ENCODE data around the gene KIAA0232.

Gene KIAA0232

GRCh38 chr4:6763330-6763851, 19.1 kb upstream of the KIAA0232 start:
- Histone ChIP-seq H3K27ac (no peak overlapping the region), H3K9me3 (ENCODE audit: low read depth, low read length) (no peaks in the 10 kb centered on the region), H3K36me3 (ENCODE audit: insufficient read depth, low read length) (no peaks in the 10 kb centered on the region), H3K9ac (ENCODE audit: insufficient read length) (no peak overlapping the region), H3K4me3 (no peak overlapping the region)
- DNase-seq (ENCODE audit: low read depth, low spot score): no peak
- TF ChIP-seq EZH2 (IDR thresholded peaks at IDR 0.05): no peak
- TF ChIP-seq POLR2AphosphoS5 (IDR thresholded peaks at IDR 0.05; ENCODE audit: borderline replicate concordance, low read depth, low read length): no peak
- TF ChIP-seq FOXP2 (optimal IDR thresholded peaks at IDR 0.05; ENCODE audit: control extremely low read depth, extremely low read length, insufficient read depth): no peak

DNA sequence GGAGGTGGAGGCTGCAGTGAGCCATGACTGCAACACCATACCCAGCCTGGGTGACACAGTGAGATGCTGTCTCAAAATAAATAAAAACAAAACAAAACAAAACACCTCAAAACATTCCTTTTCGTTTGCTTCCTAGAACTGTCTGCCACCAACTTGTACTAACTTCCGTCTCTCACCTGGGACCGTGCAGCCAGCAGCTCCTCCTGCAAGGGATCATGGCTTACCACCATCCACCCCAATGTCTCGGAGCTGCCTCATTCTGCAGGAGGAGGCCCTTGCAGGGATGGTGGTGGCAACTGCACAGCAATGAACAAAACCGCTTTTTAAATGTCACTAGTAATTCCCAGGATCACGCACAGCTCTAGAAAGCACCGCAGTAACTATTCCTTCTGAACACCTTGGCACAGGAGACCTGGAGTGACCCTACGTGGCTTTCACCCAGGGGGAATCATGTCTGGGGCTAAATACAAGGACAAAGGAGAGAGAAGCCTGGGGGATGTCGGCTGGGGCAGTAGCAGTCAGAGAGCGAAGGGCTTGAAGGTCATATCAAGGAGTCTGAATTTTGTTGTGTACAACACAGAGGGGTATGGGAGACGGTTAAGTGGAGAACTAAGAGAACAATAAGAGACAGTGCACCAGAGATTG, 17.4 kb upstream of the KIAA0232 start:
- H3K9me3 ChIP-seq (ENCODE audit: low read depth, low read length): no peaks in the 10 kb centered on the region
- no peak for TF ChIP-seq FOXP2 (optimal IDR thresholded peaks at IDR 0.05; ENCODE audit: control extremely low read depth, extremely low read length, insufficient read depth)
- TF ChIP-seq POLR2AphosphoS5 (IDR thresholded peaks at IDR 0.05; ENCODE audit: borderline replicate concordance, low read depth, low read length): no peak
- TF ChIP-seq EZH2 (IDR thresholded peaks at IDR 0.05): no peak
- H3K9ac ChIP-seq (ENCODE audit: insufficient read length): no peak overlapping the region
- H3K36me3 ChIP-seq (ENCODE audit: insufficient read depth, low read length): no peaks in the 10 kb centered on the region
- H3K4me3 ChIP-seq: no peak overlapping the region
- no peak overlapping the region for H3K27ac ChIP-seq
- no peak for DNase-seq (ENCODE audit: low read depth, low spot score)

DNA sequence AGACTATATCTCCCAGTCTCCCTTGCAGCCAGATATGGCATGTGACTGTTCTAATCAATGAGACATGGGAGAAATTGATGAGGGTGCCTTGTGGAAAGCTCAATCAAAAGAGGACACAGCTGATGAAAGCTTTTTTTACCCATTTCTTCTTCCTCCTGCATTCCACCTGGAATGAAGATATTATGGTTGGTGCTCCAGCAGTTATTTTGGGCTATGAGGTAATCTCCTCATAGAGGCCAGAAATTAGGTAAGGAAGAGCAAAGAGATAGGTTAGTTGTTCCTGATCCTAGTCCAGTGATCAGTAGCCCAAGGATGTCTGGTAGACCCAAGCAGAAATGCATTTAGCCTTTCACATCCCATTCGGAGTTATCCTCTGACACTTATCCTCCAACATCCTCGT, 16.8 kb upstream of the KIAA0232 start:
- Histone ChIP-seq H3K9ac (ENCODE audit: insufficient read length) (no peak overlapping the region), H3K9me3 (ENCODE audit: low read depth, low read length) (no peaks in the 10 kb centered on the region), H3K36me3 (ENCODE audit: insufficient read depth, low read length) (no peaks in the 10 kb centered on the region), H3K4me3 (no peak overlapping the region), H3K27ac (no peak overlapping the region)
- DNase-seq (ENCODE audit: low read depth, low spot score): no peak
- TF ChIP-seq EZH2 (IDR thresholded peaks at IDR 0.05) (no peak), FOXP2 (optimal IDR thresholded peaks at IDR 0.05; ENCODE audit: control extremely low read depth, extremely low read length, insufficient read depth) (no peak), POLR2AphosphoS5 (IDR thresholded peaks at IDR 0.05; ENCODE audit: borderline replicate concordance, low read depth, low read length) (no peak)

GRCh38 chr4:6767386-6767747, 15.2 kb upstream of the KIAA0232 start:
- Histone ChIP-seq H3K27ac (no peak overlapping the region), H3K36me3 (ENCODE audit: insufficient read depth, low read length) (no peaks in the 10 kb centered on the region), H3K9me3 (ENCODE audit: low read depth, low read length) (no peaks in the 10 kb centered on the region), H3K9ac (ENCODE audit: insufficient read length) (no peak overlapping the region), H3K4me3 (no peak overlapping the region)
- no peak for TF ChIP-seq EZH2 (IDR thresholded peaks at IDR 0.05)
- no peak for TF ChIP-seq FOXP2 (optimal IDR thresholded peaks at IDR 0.05; ENCODE audit: control extremely low read depth, extremely low read length, insufficient read depth)
- no peak for DNase-seq (ENCODE audit: low read depth, low spot score)

DNA sequence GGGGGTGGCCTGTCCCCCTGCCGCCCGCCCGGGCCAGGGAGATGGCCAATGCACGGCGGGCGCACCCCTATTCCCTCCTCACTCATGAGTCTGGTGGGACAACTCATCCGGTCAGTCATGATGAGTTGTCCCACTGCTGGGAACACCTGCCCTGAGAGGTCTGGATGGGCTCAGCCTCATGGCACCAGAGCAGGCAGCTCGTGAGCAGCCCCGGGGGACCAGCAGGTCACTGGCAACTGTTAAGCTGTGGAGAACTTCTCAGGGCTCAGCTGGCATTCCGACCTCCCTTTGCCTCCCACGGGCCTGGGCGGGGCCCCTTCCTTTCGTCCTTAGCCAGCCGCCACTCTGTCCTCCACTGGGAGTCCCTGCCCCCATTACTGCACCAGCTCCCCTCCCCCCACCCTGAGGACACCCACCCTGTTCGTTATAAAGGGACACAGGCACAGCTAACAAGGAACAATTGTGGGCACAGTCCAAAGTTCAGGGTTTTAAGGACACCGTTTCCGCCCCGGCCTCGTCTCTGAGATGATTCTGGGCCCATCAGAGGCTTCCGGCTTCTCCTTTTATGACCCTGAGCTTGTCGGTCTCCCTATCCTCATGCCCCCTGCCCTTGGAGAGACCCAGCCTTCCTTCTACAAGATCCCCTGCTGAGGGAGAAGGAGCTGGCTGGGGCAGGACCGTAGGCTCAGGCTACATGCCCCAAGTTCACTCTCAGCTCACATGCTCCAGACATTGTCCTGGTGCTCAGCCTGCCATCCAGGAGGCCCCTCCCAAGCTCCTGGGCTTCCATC, 14.6 kb upstream of the KIAA0232 start:
- H3K36me3 ChIP-seq (ENCODE audit: insufficient read depth, low read length): no peaks in the 10 kb centered on the region
- no peak overlapping the region for H3K9ac ChIP-seq (ENCODE audit: insufficient read length)
- no peak overlapping the region for H3K4me3 ChIP-seq
- TF ChIP-seq EZH2 (IDR thresholded peaks at IDR 0.05): no peak
- no peak for TF ChIP-seq FOXP2 (optimal IDR thresholded peaks at IDR 0.05; ENCODE audit: control extremely low read depth, extremely low read length, insufficient read depth)
- TF ChIP-seq POLR2AphosphoS5 (IDR thresholded peaks at IDR 0.05; ENCODE audit: borderline replicate concordance, low read depth, low read length): no peak
- DNase-seq (ENCODE audit: low read depth, low spot score): no peak
- H3K27ac ChIP-seq: no peak overlapping the region
- H3K9me3 ChIP-seq (ENCODE audit: low read depth, low read length): no peaks in the 10 kb centered on the region

- Histone ChIP-seq H3K9ac (ENCODE audit: insufficient read length) (no peak overlapping the region), H3K9me3 (ENCODE audit: low read depth, low read length) (no peaks in the 10 kb centered on the region), H3K27ac (no peak overlapping the region), H3K36me3 (ENCODE audit: insufficient read depth, low read length) (no peaks in the 10 kb centered on the region), H3K4me3 (no peak overlapping the region)
- no peak for TF ChIP-seq EZH2 (IDR thresholded peaks at IDR 0.05)
- no peak for TF ChIP-seq POLR2AphosphoS5 (IDR thresholded peaks at IDR 0.05; ENCODE audit: borderline replicate concordance, low read depth, low read length)
- no peak for TF ChIP-seq FOXP2 (optimal IDR thresholded peaks at IDR 0.05; ENCODE audit: control extremely low read depth, extremely low read length, insufficient read depth)
- DNase-seq (ENCODE audit: low read depth, low spot score): no peak
These were observed 14.0 kb upstream of the KIAA0232 start for GRCh38 chr4:6768539-6768905.

DNA sequence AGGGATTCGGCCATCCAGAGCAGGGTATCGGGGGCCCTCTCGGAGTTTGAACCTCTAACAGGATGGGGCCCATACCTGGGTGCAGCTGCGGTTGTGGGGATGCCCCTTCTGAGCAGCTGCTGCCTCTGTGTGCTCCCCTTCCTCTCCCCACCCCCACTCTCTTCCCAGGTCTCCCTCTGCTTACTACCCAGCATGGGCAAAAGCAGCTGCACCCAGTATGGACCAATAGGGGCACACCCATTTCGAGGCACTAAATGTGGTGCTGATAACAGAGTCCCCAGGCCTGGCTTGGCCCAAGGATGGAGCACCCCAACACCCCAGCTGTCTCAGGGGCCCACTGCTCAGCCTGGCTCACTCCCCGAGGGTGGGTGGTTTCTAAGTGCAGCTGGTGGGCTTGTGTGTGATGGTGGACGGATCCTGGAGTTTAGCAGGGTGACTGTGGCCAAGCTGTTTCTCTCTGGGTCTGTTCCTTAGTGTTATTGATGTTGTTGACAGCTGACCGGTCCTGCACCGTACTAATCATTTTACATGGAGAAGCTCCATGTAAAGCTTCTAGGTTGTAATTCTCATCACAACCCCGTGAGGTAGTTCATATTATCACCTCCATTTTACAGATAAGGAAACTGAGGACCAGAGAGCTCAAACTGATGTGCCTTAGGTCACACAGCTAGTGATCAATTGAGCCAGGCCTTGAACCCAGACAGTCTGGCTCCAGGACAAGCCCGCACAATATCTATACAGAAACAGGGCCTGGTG, 13.1 kb upstream of the KIAA0232 start:
- Histone ChIP-seq H3K27ac (no peak overlapping the region), H3K9ac (ENCODE audit: insufficient read length) (no peak overlapping the region)

DNA sequence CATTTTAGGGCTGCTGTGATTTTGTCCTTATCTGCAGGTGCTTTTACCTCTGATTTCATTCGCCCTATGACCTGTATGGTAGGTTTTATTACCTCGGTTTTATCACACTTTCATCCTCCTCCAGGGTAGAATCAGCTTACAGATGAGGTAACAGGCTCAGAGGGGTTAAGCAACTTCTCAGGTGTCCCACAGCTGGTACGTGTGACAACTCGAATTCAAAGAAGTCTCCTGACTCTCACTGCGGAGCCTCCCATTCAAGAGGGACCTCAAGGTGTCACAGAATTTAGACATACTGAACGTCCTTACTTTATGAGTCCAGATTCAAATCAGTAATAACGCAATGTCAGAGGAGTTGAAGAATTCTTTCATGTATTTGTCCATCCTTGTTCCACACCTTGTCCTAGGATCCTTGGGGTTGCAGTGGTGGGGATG, 12.5 kb upstream of the KIAA0232 start:
- Histone ChIP-seq H3K27ac (no peak overlapping the region), H3K36me3 (ENCODE audit: insufficient read depth, low read length) (no peaks in the 10 kb centered on the region), H3K9ac (ENCODE audit: insufficient read length) (no peak overlapping the region), H3K9me3 (ENCODE audit: low read depth, low read length) (no peaks in the 10 kb centered on the region), H3K4me3 (no peak overlapping the region)
- TF ChIP-seq FOXP2 (optimal IDR thresholded peaks at IDR 0.05; ENCODE audit: control extremely low read depth, extremely low read length, insufficient read depth) (no peak), EZH2 (IDR thresholded peaks at IDR 0.05) (no peak), POLR2AphosphoS5 (IDR thresholded peaks at IDR 0.05; ENCODE audit: borderline replicate concordance, low read depth, low read length) (no peak)
- no peak for DNase-seq (ENCODE audit: low read depth, low spot score)

More for the DNA sequence above, 13.1 kb upstream of the KIAA0232 start:
- no peak for DNase-seq (ENCODE audit: low read depth, low spot score)
- H3K9me3 ChIP-seq (ENCODE audit: low read depth, low read length): no peaks in the 10 kb centered on the region
- no peak overlapping the region for H3K4me3 ChIP-seq
- no peaks in the 10 kb centered on the region for H3K36me3 ChIP-seq (ENCODE audit: insufficient read depth, low read length)
- no peak for TF ChIP-seq EZH2 (IDR thresholded peaks at IDR 0.05)
